GM18526 (cell line): ENCODE measurements around the gene MEF2C.

Experiments used
- POLR2A ChIP-seq: IDR thresholded peaks from 3 replicates; pipeline ENCODE4 v1.6.1; 2011; ENCODE audit not compliant: insufficient read length; ENCODE audit errors: extremely low read depth

MEF2C gene

GRCh38 chr5:88676637-88677375, 206.2 kb downstream of the MEF2C start:
- no peak for TF ChIP-seq POLR2A

- no peak for TF ChIP-seq POLR2A
Observed at GRCh38 chr5:88675708-88676636, 207.0 kb downstream of the MEF2C start.

GRCh38 chr5:88675168-88675707, 207.7 kb downstream of the MEF2C start:
- no peak for TF ChIP-seq POLR2A

- TF ChIP-seq POLR2A = peak; percentile 40
Observed at GRCh38 chr5:88674356-88675167, 208.4 kb downstream of the MEF2C start.

GRCh38 chr5:88673253-88674105, 209.5 kb downstream of the MEF2C start:
- TF ChIP-seq POLR2A = no peak

- no peak for TF ChIP-seq POLR2A
Observed at GRCh38 chr5:88672644-88673252, 210.2 kb downstream of the MEF2C start.

GRCh38 chr5:88671505-88672499, 211.2 kb downstream of the MEF2C start:
- no peak for TF ChIP-seq POLR2A

- no peak for TF ChIP-seq POLR2A
Observed at GRCh38 chr5:88671106-88671504, 211.9 kb downstream of the MEF2C start.

GRCh38 chr5:88670461-88670860, 212.5 kb downstream of the MEF2C start:
- no peak for TF ChIP-seq POLR2A

- no peak for TF ChIP-seq POLR2A
Observed at GRCh38 chr5:88669371-88670050, 213.5 kb downstream of the MEF2C start.

GRCh38 chr5:88667496-88668201, 215.3 kb downstream of the MEF2C start:
- TF ChIP-seq POLR2A = no peak
